ENCODE results near the gene E2F1.

DNA sequence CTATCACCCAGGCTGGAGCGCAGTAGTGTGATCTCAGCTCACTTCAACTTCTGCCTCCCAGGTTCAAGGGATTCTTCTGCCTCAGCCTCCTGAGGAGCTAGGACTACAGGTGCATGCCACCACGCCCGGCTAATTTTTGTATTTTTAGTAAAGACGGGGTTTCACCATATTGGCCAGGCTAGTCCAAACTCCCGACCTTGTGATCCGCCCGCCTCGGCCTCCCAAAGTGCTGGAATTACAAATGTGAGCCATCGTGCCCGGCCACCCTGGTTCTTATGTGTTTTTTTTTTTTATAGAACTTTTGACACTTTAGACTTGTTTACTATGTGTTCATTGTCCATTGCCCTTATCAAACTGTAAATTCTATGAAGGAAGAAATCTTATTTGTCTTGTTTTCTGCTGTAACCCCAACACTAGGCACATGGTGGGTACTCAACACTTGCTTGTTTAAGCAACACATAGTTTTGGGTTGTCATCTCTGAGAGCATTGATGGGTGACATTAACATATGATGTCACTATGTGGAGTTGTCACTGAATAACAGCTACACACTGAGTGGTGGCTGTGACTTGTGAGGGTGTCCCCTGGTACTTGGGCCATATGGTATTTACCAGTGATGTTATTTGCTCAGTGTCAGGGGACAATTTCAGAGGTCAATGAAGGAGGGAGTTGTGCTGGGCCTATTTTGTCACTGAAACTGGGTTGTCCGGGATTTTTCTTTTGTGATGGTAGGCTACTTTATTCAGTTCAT, 35.4 kb upstream of the E2F1 start:
- TF ChIP-seq, protein P1, sequence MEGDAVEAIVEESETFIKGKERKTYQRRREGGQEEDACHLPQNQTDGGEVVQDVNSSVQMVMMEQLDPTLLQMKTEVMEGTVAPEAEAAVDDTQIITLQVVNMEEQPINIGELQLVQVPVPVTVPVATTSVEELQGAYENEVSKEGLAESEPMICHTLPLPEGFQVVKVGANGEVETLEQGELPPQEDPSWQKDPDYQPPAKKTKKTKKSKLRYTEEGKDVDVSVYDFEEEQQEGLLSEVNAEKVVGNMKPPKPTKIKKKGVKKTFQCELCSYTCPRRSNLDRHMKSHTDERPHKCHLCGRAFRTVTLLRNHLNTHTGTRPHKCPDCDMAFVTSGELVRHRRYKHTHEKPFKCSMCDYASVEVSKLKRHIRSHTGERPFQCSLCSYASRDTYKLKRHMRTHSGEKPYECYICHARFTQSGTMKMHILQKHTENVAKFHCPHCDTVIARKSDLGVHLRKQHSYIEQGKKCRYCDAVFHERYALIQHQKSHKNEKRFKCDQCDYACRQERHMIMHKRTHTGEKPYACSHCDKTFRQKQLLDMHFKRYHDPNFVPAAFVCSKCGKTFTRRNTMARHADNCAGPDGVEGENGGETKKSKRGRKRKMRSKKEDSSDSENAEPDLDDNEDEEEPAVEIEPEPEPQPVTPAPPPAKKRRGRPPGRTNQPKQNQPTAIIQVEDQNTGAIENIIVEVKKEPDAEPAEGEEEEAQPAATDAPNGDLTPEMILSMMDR (IDR thresholded peaks at IDR 0.05; ENCODE audit: low read length): no peak
- no peak for TF ChIP-seq EZH2 (optimal IDR thresholded peaks at IDR 0.05; ENCODE audit: low read depth, low read length)
